MM.1S (cell line): ENCODE measurements around the gene IFT74.

Experiments
- EZH2phosphoT487 ChIP-seq: fragments of 300-600 bp; sonication (generic); IDR thresholded peaks from 2 replicates; pipeline ENCODE4 v1.6.1; 2018; ENCODE audit warnings: antibody characterized with exemption, low read length
- TF ChIP-seq, protein P1 (sequence below): fragments of 300-600 bp; sonication (generic); IDR thresholded peaks from 2 replicates; pipeline ENCODE4 v1.5.1; 2016; ENCODE audit warnings: antibody characterized with exemption, low read length, mixed read lengths

DNA sequence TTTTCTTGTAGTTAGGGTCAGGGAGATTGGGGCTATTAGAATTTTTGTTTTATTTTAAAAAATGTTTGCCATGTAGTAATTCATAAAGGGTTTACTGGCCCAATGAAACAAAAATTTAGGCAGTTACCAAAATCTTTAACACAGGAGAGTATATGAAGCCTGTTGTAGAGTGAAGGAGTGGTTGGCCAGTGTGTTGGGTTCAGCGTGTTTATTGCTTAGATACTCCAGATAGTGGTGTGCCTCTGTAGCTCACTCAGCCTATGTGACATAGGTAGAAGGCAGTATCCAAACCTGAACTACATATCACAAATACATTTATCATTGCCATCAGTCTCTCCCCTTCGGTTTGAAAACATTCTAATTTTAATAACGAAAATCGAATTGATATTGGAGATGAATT is 154.0 kb downstream of the IFT74 start:
- no peak for TF ChIP-seq EZH2phosphoT487
- TF ChIP-seq, protein P1, sequence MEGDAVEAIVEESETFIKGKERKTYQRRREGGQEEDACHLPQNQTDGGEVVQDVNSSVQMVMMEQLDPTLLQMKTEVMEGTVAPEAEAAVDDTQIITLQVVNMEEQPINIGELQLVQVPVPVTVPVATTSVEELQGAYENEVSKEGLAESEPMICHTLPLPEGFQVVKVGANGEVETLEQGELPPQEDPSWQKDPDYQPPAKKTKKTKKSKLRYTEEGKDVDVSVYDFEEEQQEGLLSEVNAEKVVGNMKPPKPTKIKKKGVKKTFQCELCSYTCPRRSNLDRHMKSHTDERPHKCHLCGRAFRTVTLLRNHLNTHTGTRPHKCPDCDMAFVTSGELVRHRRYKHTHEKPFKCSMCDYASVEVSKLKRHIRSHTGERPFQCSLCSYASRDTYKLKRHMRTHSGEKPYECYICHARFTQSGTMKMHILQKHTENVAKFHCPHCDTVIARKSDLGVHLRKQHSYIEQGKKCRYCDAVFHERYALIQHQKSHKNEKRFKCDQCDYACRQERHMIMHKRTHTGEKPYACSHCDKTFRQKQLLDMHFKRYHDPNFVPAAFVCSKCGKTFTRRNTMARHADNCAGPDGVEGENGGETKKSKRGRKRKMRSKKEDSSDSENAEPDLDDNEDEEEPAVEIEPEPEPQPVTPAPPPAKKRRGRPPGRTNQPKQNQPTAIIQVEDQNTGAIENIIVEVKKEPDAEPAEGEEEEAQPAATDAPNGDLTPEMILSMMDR: no peak
